Motor neuron (in vitro differentiated cells): Measurements from ENCODE around the gene THRA. TPM values are rescaled to one million over a fixed set of nuclear protein-coding genes. Genes with fewer than 3 reads are reported as not detected.

Experiments used
- ATAC-seq, 8 experiments: fragments of 200-7000 bp; cut with Tn5 transposase; replicated peaks in 6 of 8; 2 replicates each; pipeline ENCODE4 v1.8.0; 2021; ENCODE audit warnings: mild to moderate bottlenecking in 8 of 8, moderate library complexity in 8 of 8
- H3K27ac ChIP-seq, 2 donors: fragments of 250-450 bp; sonication (Bioruptor Pico); 2 replicates each; pipeline ENCODE4 v1.9.0; 2021; ENCODE audit warnings: antibody characterized with exemption in 2 of 2, mild to moderate bottlenecking in 2 of 2, moderate library complexity in 1 of 2
- H3K4me1 ChIP-seq, 2 donors: fragments of 250-450 bp; sonication (Bioruptor Pico); replicated peaks in 1 of 2; 2 replicates each; pipeline ENCODE4 v1.6.1; 2021; ENCODE audit warnings: antibody characterized with exemption in 2 of 2, mild to moderate bottlenecking in 2 of 2, moderate library complexity in 1 of 2
- H3K4me3 ChIP-seq, 5 donors: fragments of 250-450 bp; sonication (Bioruptor Pico); 2 replicates each; pipeline ENCODE4 v1.9.0; 2021; ENCODE audit warnings: antibody characterized with exemption in 5 of 5, mild to moderate bottlenecking in 5 of 5, moderate library complexity in 4 of 5
- WGBS, 10 experiments: fragments of 450-650 bp; shearing (Covaris generic); methylation state at CpG; one replicate each; pipeline ENCODE4 v1.0.0; 2022; 5-methylcytosine and 5-hydroxymethylcytosine counted together
- in situ Hi-C, 9 experiments: fragments of 400-800 bp; cut with MboI; loops; one replicate each; pipeline ENCODE4 v1.15.0; 2021; ENCODE audit warnings: low sequenced_read_pairs in 9 of 9, low pct_unique_long_range_greater_than_20kb in 2 of 9; ENCODE audit not compliant: unreplicated experiment in 9 of 9
- total RNA-seq, 8 experiments: library from RNA; unstranded; fragments of 300-600 nt; gene quantifications; 2 replicates each; pipeline versions ENCODE4 v1.2.3 to v1.2.4, GENCODE V29; 2022

Gene THRA
- total RNA-seq, 8 experiments from 2014 or later: 7.2 to 66.4 (median 34.8) TPM

DNA sequence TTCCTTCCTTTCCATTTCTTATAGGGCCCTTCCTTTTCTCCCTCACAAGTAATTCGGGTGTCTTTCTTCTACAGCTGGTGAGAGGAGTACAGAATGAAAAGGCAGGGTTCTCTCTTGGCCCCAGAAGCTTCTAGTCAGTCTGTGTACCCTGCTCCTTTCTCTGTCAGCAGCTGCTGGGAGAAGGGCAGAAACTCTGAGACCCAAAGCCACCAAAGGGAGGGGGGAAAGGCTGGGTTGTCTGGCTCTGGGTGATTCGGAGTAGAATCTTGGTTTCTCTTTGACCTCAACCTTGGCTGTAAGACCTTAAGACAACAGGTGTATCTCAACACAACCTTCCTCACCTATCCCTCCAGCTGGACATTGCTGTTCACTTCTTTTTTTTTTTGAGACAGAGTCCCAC, 40.9 kb downstream of the THRA start:
- 0 to 83% (median 67%) methylated on average over 1 to 2 of the region's 2 CpGs; no CpG with 5 or more reads in 4 of the 10 experiments for WGBS, 10 experiments
- in situ Hi-C loops: no loop called here

DNA sequence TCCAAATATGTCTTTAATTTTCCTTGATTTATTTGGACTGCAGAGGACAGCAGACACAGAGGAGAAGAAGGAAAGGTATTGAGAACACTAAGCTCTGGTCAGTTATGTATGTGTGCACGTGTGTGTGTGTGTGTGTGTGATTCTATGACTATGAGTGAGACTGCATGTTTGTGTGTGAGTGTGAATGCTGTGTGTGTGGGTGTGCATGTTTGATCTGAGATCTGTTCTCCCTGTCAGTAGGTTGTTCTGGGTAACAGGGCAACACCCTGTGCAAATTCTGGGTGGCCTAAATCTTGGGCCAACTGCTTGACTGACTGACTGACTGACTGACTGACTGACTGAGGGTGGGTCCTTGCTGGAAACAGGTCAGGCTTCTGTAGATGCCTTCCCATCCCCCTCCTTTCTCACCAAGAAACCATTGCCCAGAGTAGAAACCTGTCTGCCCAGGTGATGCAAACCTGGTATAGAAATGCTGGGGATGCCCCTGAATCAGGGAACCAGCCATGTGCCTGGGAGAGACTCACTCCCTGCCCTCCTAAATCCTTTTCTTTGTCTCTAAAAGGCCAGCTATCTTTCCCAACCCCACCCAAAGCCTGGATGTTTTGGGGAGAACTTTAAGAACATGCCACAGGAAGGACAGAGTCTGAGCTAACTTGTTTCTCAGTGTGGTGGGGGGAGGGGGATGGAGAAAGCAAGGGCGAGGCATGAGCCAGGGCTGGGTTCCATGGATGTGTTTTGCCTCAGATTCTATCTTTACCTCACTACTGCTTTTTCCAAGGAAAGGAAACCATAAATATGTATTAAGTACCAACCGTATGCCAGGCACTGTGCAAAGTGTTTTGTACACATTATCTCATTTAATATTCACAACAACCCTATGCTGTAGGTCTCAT, 42.1 kb downstream of the THRA start:
- Histone ChIP-seq H3K4me3 (no peak overlapping the region), H3K4me1 (peaks cover 33 to 45% of the 10 kb centered on the region in 2 donors), H3K27ac (no peak overlapping the region)
- ATAC-seq: peak in 2 of 8 experiments; percentile 4 to 5
- in situ Hi-C loops: no loop called here
- 0 to 100% (median 43%) methylated on average over 1 to 3 of the region's 3 CpGs; no CpG with 5 or more reads in 4 of the 10 experiments for WGBS, 10 experiments

More for the DNA sequence above, 40.9 kb downstream of the THRA start:
- H3K4me1 ChIP-seq: peaks cover 36 to 47% of the 10 kb centered on the region in 2 donors
- no peak overlapping the region for H3K4me3 ChIP-seq
- no peak for ATAC-seq
- H3K27ac ChIP-seq: no peak overlapping the region

DNA sequence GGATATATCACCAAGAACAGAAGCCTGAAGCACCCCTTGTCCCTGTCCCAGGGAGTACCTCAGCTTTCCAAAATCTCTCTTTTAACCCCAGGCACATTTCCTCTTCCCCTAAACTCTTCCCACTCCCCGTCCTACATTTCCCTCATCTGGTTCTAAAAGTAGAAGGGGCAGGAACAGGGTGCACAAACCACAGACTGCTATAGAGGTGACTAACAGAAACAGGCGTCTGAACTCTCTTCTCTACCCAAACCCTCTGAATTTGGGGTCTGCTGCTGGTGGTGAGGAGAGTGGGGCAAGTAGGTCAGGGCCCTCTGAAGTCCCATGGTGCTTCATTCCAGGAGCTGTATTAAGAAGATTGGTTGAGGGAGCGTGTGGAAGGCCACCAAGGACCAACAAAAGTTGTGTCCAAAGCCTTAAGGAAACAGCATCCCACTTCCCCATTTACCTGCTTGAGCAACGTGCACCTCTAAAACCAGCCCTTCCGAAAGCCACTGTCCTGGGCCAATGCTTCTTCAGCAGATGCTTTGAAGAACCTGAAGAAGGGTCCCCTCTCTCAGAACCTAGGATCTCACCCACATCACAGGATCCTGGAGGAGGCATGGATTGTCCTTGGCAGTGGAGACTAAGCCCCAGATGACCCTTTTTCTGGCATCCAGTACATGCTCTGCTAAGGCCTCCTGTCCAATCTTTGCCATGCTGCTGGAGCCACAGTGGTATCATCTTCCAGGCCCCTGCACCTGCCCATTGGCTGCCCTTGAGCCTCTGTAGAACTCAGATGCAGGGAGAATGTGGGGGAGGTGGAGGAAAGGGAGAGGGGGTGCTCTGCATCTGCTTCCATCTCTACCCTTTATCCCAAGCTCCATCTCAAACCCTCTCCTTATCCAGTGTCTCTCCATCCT, 43.3 kb downstream of the THRA start:
- ATAC-seq: no peak
- in situ Hi-C loops: no loop called here
- Histone ChIP-seq H3K4me1 (peaks cover 40 to 54% of the 10 kb centered on the region in 2 donors), H3K27ac (peak overlapping the region in 1 of 2 donors; percentile 41), H3K4me3 (no peak overlapping the region)
- WGBS, 10 experiments: 38 to 100% (median 95%) methylated on average over 1 to 2 of the region's 5 CpGs; no CpG with 5 or more reads in 2 of the 10 experiments

DNA sequence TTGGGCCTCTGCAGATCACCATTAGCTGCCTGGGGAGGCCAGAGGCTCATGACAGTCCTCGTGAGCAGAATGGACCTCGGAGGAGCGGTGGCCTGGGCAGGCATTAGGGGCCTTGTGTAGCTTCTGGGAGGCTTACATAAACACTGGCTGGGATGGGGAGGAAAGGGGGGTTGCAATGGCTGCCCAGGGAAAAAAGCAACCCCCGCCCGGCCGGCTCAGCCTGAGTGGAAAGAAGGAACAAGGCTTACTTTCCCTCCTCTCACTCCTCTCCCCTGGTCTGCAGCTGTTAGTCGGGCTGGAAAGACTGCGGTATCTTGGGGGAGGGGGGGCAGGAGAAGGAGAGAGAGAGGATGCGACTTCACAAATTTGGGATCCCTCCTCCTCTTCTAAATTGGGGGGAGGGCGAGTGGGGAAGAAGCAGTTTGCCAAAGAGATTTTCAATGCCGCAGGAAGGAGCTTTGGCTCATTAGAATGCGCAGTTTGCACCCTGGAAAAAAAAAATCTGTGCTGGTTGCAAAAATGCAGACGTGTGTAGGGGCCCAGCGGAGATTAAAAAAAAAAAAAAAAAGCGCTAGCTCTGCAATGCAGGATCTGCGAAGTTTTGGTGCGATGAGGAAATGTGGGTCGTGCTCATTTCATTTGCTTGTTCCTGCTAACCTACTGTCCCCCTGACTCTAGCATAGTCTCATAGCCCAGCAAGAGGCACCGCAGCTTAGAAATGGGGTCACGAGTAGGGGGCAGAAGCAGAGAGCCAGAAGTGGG, 44.2 kb downstream of the THRA start:
- WGBS, 10 experiments: 24 to 70% (median 48%) methylated on average over 2 to 11 of the region's 20 CpGs; no CpG with 5 or more reads in 3 of the 10 experiments
- peak in 3 of 8 experiments; percentile 6 to 18 (median 11) for ATAC-seq
- peaks cover 46 to 59% of the 10 kb centered on the region in 2 donors for H3K4me1 ChIP-seq
- H3K27ac ChIP-seq: peak overlapping the region in 1 of 2 donors; percentile 41
- H3K4me3 ChIP-seq: no peak overlapping the region
- in situ Hi-C loops: no loop called here

DNA sequence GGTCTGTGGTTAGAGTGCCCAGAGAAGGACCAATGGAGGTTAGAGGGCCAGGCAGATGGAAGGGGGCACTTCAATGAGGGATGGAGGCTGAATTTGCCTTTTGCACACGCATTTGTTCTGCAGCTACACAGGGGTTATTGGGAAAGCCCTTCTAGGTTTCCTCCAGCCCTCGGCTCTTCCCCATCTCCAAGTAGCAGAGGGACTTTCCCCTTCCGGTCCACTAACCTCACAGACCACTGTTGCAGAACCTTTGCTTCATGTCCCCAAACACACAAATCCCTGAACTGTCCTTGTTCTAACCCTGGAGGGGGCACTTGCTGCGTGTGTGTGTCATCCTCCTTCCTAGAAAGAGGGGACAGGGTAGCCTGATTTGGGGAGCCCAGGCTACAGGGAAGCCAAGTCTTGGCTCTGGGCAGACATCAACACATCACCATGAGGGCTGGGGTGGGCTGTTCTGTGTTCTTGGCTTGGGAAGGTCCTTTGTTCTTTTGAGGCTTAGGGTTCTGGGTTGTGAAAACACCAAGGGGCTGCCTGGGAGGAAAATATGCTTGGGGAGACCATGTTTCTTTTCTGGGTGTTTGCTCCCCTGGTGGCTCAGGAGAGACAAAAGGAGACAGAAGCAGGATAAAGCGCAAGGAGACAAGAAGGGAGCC, 44.9 kb downstream of the THRA start:
- Histone ChIP-seq H3K4me1 (peaks cover 53 to 65% of the 10 kb centered on the region in 2 donors), H3K4me3 (no peak overlapping the region), H3K27ac (peak overlapping the region in 1 of 2 donors; percentile 11)
- WGBS, 10 experiments: 26 to 71% (median 60%) methylated on average over 1 to 4 of the region's 5 CpGs; no CpG with 5 or more reads in 3 of the 10 experiments
- no peak for ATAC-seq
- in situ Hi-C loops: no loop called here

DNA sequence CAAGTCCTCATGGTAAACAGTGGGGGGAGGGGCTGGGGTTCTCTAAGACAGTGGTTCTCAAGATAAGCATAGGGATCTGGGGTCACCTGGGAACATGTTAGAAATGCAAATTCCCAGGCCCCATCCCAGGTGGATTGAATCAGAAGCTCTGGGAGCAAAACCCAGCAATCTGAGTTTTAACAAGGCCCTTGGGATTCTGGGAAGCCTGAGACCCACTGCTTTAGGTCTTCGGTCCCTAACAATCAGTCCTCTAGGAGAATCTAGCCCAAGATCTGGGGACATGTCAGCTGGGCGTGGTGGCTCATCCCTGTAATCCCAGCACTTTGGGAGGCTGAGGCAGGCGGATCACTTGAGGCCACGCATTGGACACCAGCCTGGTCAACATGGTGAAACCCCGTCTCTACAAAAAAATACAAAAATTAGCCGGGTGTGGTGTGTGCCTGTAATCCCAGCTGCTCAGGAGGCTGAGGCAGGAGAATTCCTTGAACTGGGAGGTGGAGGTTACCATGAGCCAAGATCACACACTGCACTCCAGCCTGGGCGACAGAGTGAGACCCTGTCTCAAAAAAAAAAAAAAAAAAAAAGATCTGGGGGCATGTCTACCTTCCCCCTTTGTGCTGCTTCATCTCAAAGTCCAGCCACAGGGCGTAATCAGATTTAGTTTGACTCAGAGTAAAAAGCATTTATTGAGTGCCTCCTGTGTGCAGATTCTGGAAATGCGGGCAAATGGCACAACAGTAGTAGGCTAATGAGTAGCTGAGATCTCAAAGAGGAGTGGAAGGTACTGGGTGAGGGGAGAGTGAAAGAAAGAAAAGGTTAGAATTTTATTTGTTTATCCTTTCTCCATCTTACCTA, 46.4 kb downstream of the THRA start:
- WGBS, 10 experiments: 46 to 100% (median 93%) methylated on average over 2 to 7 of the region's 9 CpGs; no CpG with 5 or more reads in 1 of the 10 experiments
- ATAC-seq: no peak
- in situ Hi-C loops: no loop called here
- no peak overlapping the region for H3K27ac ChIP-seq
- no peak overlapping the region for H3K4me3 ChIP-seq
- peaks cover 65 to 69% of the 10 kb centered on the region in 2 donors for H3K4me1 ChIP-seq

DNA sequence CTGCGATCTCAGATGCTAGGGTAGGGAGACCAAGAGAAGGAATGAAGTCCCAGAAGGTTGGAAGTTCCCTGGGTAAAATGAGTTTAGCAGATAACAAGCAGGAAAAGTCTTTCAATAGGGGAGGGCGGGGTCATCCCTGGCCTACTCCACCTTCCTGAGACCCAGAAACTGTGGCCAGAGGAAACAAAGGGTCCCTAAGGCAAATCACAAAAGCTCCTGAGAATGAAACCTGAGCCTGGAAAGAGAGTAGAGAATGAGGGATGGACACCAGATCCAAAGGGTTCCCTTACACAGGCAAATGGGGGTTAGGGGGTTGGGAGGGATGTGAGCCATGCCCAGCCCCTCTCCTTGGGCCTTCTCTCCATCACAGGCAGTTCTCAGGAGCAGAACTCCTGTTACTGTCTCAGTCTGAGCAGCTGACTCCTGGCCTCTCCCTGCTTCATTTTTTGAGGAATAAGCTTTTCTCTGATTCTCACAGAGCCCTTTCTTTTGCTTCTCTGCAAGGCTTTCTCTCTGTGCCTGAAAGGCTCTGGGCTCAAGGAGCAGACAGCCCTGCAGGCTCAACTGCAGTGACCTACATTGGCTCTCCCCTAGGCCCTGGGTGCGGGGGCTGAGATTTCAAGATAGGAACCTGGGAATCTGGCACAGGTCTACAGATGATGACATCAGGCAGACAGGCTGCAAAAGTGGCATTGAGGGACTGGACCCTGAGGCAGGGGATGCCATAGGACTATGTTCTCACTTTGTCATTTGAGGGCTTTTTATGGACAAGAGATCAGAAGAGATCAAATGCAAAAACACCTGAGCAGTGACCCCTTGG, 47.5 kb downstream of the THRA start:
- H3K27ac ChIP-seq: peak overlapping the region; percentile 63 to 72
- ATAC-seq: no peak
- 57 to 100% (median 66%) methylated on average over 1 to 2 of the region's 3 CpGs; no CpG with 5 or more reads in 2 of the 10 experiments for WGBS, 10 experiments
- peaks cover 70 to 73% of the 10 kb centered on the region in 2 donors for H3K4me1 ChIP-seq
- no peak overlapping the region for H3K4me3 ChIP-seq
- in situ Hi-C loops: no loop called here

DNA sequence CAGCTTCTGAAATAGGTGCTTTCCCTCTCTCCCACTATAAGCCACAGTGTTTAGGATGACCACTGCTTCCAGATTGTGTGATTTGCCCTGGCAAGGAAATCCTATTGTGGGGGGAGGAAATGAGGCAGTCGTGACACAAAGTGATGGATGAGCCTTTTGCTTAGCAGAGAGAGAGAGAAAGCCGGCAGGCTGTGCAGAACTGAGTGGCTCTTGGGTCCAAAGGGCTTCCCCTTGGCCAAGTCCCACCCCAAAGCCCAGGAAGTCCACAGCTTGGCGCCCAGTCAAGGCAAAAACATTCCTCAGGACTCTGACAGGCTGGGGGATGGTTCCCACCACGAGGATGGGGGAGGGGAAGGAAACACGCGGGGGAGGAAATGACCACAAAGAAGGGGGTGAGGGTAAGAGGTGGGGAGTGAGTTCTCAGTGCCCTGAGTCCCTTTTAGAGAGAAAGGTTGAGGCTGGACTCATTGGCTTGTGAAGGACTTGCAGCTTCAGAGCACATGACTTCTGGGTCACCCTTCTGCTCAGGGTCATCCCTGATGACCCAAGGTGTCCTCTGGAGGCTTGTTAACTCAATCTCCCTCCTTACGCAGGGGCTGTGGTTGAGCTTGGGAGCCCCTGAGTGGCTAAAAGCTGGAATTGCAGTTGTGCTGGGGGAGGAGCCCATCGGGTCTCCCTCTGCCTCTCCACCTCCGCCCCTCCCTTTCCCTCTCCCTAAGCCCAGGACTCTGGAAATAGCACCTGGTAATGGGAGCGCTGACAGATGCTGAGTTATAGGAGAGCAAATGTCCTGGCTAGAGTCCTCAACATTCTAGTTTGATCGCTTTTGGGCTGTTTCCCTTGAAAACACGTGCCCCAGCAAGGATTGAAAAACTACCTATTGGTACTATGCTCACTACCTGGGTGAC, 48.7 kb downstream of the THRA start:
- Histone ChIP-seq H3K27ac (peak overlapping the region; percentile 63 to 72), H3K4me1 (peaks cover 67 to 68% of the 10 kb centered on the region in 2 donors), H3K4me3 (peak overlapping the region in 1 of 5 donors; percentile 2)
- in situ Hi-C loops: no loop called here
- WGBS, 10 experiments: 0 to 10% (median 0%) methylated on average over 1 to 4 of the region's 12 CpGs; no CpG with 5 or more reads in 1 of the 10 experiments
- peak; percentile 28 to 75 (median 69) for ATAC-seq

DNA sequence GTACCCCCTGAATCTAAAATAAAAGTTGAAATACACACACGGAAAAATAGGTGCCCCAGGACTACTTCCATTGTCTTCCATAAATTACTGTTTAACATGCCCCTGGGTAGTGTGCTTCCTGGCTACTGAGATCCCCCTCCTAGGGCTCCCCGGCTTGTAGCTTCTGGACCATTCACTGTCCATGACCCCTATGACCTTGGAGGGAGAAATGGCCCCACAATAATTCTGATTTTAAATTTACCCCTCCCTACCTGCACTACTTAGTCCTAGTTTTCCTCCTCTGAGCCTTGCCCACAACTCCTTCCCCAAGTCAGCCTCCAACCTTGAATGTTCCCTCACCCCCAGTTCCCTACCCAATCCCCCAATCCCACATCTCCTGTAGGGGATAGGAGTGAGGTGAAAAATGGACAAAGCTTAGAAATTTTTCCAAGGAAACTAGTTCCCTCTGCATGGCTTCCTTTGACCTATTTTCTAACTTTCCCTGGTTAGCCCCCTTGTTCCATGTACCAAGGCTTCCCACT, 49.5 kb downstream of the THRA start:
- in situ Hi-C loops: no loop called here
- 0 to 33% (median 0%) methylated on average over 1 to 2 of the region's 2 CpGs; no CpG with 5 or more reads in 3 of the 10 experiments for WGBS, 10 experiments
- H3K4me3 ChIP-seq: no peak overlapping the region
- H3K27ac ChIP-seq: peak overlapping the region in 1 of 2 donors; percentile 63
- peaks cover 60% of the 10 kb centered on the region in 2 donors for H3K4me1 ChIP-seq
- no peak for ATAC-seq

DNA sequence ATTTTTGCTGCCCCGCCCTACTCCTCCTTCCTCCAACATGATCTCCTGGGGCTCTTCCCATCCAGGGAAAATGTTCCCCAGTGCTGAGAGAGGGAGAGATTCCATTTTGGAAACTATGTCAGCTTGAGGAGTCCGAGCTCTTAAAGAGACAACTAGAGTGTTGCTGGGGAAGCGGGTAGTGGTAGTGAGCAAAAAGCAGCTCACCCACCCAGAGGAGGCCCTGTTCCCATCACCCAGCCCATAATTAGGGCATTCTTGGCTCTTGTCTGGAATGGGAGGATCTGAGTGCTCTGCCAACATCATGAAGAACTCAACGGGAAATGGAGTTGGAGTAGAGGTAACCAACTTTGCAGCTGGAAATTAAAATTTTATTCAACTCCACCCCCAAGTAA, 49.9 kb downstream of the THRA start:
- Histone ChIP-seq H3K4me3 (no peak overlapping the region), H3K4me1 (peaks cover 55 to 56% of the 10 kb centered on the region in 2 donors), H3K27ac (peak overlapping the region in 1 of 2 donors; percentile 63)
- peak in 1 of 8 experiments; percentile 2 for ATAC-seq
- in situ Hi-C loops: no loop called here
- WGBS, 10 experiments: 17 to 100% (median 82%) methylated on average over 1 to 3 of the region's 4 CpGs; no CpG with 5 or more reads in 5 of the 10 experiments
